Measurements from ENCODE around the gene ERCC2. TPM values are rescaled to one million over a fixed set of nuclear protein-coding genes. Genes with fewer than 3 reads are reported as not detected.
"Not testable (repeated sequence)": the region's sequence is repeated elsewhere in the genome, so short reads cannot be mapped to it uniquely, and the experiment has no call there.

Gene ERCC2
- total and polyA plus RNA-seq, 2 experiments from 2014 or later: 33.3 to 81.1 TPM

DNA sequence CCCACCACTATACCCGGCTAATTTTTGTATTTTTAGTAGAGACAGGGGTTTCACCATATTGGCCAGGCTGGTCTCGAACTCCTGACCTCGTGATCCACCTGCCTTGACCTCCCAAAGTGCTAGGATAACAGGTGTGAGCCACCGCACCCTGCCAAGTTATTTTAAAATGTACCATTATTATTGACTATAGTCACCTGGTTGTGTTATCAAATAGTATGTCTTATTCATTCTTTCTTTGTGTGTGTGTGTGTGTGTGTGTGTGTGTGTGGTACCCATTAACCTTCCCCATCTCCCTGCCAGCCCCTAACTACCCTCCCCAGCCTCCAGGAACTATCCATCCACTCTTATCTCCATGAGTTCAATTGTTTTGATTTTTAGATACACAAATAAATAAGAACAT is 40.0 kb upstream of the ERCC2 start:
- H2AFZ ChIP-seq; H4K20me1 ChIP-seq (replicated peaks; ENCODE audit: insufficient read depth); H3K9me3 Mint-ChIP-seq; H3K4me2 ChIP-seq; H3K36me3 ChIP-seq (ENCODE audit: insufficient read depth); H3K4me1 Mint-ChIP-seq; DNase-seq (ENCODE audit: low spot score); H3K4me1 ChIP-seq (ENCODE audit: insufficient read depth); ATAC-seq; H3K27ac Mint-ChIP-seq; H3K27me3 ChIP-seq (ENCODE audit: insufficient read depth); H3K4me3 Mint-ChIP-seq; H3K9me2 ChIP-seq (ENCODE audit: insufficient read depth); H3K4me3 ChIP-seq; H3K27ac ChIP-seq (ENCODE audit: low read depth): not testable (repeated sequence)
- H3K36me3 Mint-ChIP-seq (ENCODE audit: low read depth): peaks cover 59% of the 10 kb centered on the region
- peaks cover 23% of the 10 kb centered on the region for H3K27me3 Mint-ChIP-seq (ENCODE audit: insufficient read depth, low read depth, poor library complexity)
- H3F3A ChIP-seq (replicated peaks; ENCODE audit: low read depth): 0 out of 2 replicates have a peak, but pooled peaks cover 11% of the 10 kb centered on the region
- peaks cover 13% of the 10 kb centered on the region for H3K79me2 ChIP-seq (replicated peaks; ENCODE audit: insufficient read depth)

DNA sequence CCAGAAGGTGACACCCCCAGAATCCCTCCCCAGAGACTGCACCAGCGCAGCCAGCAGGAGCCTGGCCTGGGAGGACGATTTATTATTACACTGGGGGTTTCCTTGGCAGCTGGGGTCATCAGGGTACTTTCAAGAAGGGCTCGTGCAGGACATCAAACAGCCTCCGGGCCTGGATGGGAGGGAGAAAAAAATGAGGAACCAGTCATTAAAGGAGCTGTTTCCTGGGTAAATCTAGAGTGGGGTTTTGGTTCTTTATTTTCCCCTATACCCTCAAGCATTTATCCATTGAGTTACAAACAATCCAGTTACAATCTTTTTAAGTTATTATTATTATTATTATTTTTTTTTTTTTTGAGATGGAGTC is 39.2 kb upstream of the ERCC2 start:
- no peak for ATAC-seq
- Histone ChIP-seq H3K4me3 (no peak overlapping the region), H3K27me3 (ENCODE audit: insufficient read depth) (no peaks in the 10 kb centered on the region), H3F3A (replicated peaks; ENCODE audit: low read depth) (0 out of 2 replicates have a peak, but pooled peaks cover 14% of the 10 kb centered on the region), H3K27ac (ENCODE audit: low read depth) (no peak overlapping the region), H3K36me3 (ENCODE audit: insufficient read depth) (no peaks in the 10 kb centered on the region), H3K4me2 (no peak overlapping the region), H3K9me2 (ENCODE audit: insufficient read depth) (no peaks in the 10 kb centered on the region), H2AFZ (no peak overlapping the region), H3K4me1 (ENCODE audit: insufficient read depth) (peaks cover 4% of the 10 kb centered on the region), H4K20me1 (replicated peaks; ENCODE audit: insufficient read depth) (no peaks in the 10 kb centered on the region; the same call in 1 of the 2 replicates), H3K79me2 (replicated peaks; ENCODE audit: insufficient read depth) (peaks cover 13% of the 10 kb centered on the region)
- Mint-ChIP-seq H3K27me3 (ENCODE audit: insufficient read depth, low read depth, poor library complexity) (peaks cover 26% of the 10 kb centered on the region), H3K36me3 (ENCODE audit: low read depth) (peaks cover 55% of the 10 kb centered on the region), H3K4me1 (peaks cover 4% of the 10 kb centered on the region; the same call in 2 of the 3 replicates), H3K27ac (no peak overlapping the region), H3K9me3 (no peaks in the 10 kb centered on the region; the same call in 2 of the 3 replicates), H3K4me3 (no peak overlapping the region; the same call in 2 of the 3 replicates)
- no peak for TF ChIP-seq EZH2phosphoT487 (IDR thresholded peaks at IDR 0.05; ENCODE audit: unreplicated experiment)
- TF ChIP-seq NANOG (IDR thresholded peaks at IDR 0.05; ENCODE audit: borderline replicate concordance): no peak
- no peak for TF ChIP-seq ZNF331 (CRISPR knock-in tag; IDR thresholded peaks at IDR 0.05; ENCODE audit: low read depth)
- no peak for TF ChIP-seq JUNB (IDR thresholded peaks at IDR 0.05; ENCODE audit: unreplicated experiment)
- TF ChIP-seq, protein P1, sequence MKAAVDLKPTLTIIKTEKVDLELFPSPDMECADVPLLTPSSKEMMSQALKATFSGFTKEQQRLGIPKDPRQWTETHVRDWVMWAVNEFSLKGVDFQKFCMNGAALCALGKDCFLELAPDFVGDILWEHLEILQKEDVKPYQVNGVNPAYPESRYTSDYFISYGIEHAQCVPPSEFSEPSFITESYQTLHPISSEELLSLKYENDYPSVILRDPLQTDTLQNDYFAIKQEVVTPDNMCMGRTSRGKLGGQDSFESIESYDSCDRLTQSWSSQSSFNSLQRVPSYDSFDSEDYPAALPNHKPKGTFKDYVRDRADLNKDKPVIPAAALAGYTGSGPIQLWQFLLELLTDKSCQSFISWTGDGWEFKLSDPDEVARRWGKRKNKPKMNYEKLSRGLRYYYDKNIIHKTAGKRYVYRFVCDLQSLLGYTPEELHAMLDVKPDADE (IDR thresholded peaks at IDR 0.05): no peak
- no peak for DNase-seq (ENCODE audit: low spot score)

DNA sequence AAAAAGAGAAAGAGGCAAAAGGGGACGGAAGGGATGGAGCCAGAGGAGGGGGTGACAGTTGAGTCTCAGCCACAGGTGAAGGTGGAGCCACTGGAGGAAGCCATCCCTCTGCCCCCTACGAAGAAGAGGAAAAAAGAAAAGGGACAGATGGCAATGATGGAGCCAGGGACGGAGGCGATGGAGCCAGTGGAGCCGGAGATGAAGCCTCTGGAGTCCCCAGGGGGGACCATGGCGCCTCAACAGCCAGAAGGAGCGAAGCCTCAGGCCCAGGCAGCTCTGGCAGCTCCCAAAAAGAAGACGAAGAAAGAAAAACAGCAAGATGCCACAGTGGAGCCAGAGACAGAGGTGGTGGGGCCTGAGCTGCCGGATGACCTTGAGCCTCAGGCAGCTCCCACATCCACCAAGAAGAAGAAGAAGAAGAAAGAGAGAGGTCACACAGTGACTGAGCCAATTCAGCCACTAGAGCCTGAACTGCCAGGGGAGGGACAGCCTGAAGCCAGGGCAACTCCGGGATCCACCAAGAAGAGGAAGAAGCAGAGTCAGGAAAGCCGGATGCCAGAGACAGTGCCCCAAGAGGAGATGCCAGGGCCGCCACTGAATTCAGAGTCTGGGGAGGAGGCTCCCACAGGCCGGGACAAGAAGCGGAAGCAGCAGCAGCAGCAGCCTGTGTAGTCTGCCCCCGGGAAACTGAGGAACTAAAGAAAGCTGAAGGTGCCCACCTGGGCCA is 38.6 kb upstream of the ERCC2 start:
- H3K27ac Mint-ChIP-seq: no peak overlapping the region
- Histone ChIP-seq H3K9me2 (ENCODE audit: insufficient read depth) (no peaks in the 10 kb centered on the region), H4K20me1 (replicated peaks; ENCODE audit: insufficient read depth) (no peaks in the 10 kb centered on the region; the same call in 1 of the 2 replicates), H3K36me3 (ENCODE audit: insufficient read depth) (no peaks in the 10 kb centered on the region), H3K4me3 (no peak overlapping the region), H2AFZ (no peak overlapping the region), H3K27ac (ENCODE audit: low read depth) (no peak overlapping the region), H3K4me2 (no peak overlapping the region), H3K79me2 (replicated peaks; ENCODE audit: insufficient read depth) (peaks cover 13% of the 10 kb centered on the region), H3K27me3 (ENCODE audit: insufficient read depth) (0 out of 2 replicates have a peak, but pooled peaks cover 1% of the 10 kb centered on the region), H3F3A (replicated peaks; ENCODE audit: low read depth) (0 out of 2 replicates have a peak, but pooled peaks cover 16% of the 10 kb centered on the region), H3K4me1 (ENCODE audit: insufficient read depth) (peaks cover 6% of the 10 kb centered on the region)
- peaks cover 26% of the 10 kb centered on the region for H3K27me3 Mint-ChIP-seq (ENCODE audit: insufficient read depth, low read depth, poor library complexity)
- H3K4me3 Mint-ChIP-seq: no peak overlapping the region; the same call in 2 of the 3 replicates
- ATAC-seq: no peak
- H3K9me3 Mint-ChIP-seq: no peaks in the 10 kb centered on the region; the same call in 2 of the 3 replicates
- H3K4me1 Mint-ChIP-seq: peaks cover 10% of the 10 kb centered on the region; the same call in 2 of the 3 replicates
- peaks cover 50% of the 10 kb centered on the region for H3K36me3 Mint-ChIP-seq (ENCODE audit: low read depth)
- DNase-seq (ENCODE audit: low spot score): no peak
- TF ChIP-seq NANOG (IDR thresholded peaks at IDR 0.05; ENCODE audit: borderline replicate concordance): no peak
- TF ChIP-seq CREB1 (CRISPR knock-in tag; IDR thresholded peaks at IDR 0.05; ENCODE audit: low read depth): no peak
- no peak for TF ChIP-seq STAT1 (IDR thresholded peaks at IDR 0.05; ENCODE audit: unreplicated experiment)
- TF ChIP-seq, protein P2, sequence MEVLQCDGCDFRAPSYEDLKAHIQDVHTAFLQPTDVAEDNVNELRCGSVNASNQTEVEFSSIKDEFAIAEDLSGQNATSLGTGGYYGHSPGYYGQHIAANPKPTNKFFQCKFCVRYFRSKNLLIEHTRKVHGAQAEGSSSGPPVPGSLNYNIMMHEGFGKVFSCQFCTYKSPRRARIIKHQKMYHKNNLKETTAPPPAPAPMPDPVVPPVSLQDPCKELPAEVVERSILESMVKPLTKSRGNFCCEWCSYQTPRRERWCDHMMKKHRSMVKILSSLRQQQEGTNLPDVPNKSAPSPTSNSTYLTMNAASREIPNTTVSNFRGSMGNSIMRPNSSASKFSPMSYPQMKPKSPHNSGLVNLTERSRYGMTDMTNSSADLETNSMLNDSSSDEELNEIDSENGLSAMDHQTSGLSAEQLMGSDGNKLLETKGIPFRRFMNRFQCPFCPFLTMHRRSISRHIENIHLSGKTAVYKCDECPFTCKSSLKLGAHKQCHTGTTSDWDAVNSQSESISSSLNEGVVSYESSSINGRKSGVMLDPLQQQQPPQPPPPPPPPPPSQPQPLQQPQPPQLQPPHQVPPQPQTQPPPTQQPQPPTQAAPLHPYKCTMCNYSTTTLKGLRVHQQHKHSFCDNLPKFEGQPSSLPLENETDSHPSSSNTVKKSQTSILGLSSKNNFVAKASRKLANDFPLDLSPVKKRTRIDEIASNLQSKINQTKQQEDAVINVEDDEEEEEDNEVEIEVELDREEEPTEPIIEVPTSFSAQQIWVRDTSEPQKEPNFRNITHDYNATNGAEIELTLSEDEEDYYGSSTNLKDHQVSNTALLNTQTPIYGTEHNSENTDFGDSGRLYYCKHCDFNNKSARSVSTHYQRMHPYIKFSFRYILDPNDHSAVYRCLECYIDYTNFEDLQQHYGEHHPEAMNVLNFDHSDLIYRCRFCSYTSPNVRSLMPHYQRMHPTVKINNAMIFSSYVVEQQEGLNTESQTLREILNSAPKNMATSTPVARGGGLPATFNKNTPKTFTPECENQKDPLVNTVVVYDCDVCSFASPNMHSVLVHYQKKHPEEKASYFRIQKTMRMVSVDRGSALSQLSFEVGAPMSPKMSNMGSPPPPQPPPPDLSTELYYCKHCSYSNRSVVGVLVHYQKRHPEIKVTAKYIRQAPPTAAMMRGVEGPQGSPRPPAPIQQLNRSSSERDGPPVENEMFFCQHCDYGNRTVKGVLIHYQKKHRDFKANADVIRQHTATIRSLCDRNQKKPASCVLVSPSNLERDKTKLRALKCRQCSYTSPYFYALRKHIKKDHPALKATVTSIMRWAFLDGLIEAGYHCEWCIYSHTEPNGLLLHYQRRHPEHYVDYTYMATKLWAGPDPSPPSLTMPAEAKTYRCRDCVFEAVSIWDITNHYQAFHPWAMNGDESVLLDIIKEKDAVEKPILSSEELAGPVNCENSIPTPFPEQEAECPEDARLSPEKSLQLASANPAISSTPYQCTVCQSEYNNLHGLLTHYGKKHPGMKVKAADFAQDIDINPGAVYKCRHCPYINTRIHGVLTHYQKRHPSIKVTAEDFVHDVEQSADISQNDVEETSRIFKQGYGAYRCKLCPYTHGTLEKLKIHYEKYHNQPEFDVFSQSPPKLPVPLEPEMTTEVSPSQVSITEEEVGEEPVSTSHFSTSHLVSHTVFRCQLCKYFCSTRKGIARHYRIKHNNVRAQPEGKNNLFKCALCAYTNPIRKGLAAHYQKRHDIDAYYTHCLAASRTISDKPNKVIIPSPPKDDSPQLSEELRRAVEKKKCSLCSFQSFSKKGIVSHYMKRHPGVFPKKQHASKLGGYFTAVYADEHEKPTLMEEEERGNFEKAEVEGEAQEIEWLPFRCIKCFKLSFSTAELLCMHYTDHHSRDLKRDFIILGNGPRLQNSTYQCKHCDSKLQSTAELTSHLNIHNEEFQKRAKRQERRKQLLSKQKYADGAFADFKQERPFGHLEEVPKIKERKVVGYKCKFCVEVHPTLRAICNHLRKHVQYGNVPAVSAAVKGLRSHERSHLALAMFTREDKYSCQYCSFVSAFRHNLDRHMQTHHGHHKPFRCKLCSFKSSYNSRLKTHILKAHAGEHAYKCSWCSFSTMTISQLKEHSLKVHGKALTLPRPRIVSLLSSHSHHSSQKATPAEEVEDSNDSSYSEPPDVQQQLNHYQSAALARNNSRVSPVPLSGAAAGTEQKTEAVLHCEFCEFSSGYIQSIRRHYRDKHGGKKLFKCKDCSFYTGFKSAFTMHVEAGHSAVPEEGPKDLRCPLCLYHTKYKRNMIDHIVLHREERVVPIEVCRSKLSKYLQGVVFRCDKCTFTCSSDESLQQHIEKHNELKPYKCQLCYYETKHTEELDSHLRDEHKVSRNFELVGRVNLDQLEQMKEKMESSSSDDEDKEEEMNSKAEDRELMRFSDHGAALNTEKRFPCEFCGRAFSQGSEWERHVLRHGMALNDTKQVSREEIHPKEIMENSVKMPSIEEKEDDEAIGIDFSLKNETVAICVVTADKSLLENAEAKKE (CRISPR knock-in tag; IDR thresholded peaks at IDR 0.05): no peak

Measured in GM23338 (cell line).